GM20431 (cell line): ENCODE measurements around the gene KPTN.

Experiments used
- in situ Hi-C: fragments of 300-500 bp; cut with MseI, MboI; formaldehyde crosslinking; loops from one replicate; pipeline ENCODE4 v1.15.0; 2020; ENCODE audit warnings: low sequenced_read_pairs; ENCODE audit not compliant: unreplicated experiment

KPTN gene

DNA sequence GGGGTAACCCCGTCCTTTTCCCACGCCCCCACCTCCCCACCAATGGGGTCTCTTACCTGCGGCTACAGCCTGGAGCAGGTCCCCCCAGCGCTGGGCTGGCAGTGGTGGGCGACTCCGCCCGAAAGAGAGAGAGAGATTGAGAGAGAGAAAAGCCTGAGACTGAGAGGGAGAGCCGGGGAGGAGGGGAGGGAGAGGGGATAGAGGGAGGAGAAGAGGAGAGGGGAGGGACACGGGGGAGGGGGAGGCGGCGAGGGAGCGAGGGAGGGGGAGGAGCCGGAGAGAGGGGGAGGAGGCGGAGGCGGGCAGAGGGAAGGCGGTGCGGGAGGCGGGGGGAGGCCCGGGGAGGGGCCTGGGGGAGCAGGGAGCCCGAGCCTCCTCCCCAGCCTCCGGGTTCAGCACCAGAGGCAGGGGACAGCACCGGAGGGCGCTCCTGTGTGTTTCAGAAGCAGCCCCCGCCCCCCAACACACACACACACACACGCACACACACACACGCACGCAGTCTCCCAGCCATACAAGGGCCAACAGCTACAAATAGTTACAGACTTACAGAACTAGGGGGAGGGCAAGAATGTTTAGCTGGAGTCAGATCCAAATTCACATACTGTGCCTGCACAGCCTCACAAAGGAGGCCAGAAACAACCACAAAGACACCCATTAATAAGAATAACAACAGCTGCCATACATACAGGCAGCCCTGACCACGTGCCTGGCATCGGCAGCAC is 12.1 kb downstream of the KPTN start, which contains the start of gene SLC8A2:
TSS of gene SLC8A2 (minus strand) at position 161 of the 725 bp plus-strand sequence. CDS start 5,490 bp downstream, outside the sequence.
- in situ Hi-C loops = no loop called here

- in situ Hi-C loops = no loop called here
These were observed 12.7 kb downstream of the KPTN start for GRCh38 chr19:47471381-47471732.

- in situ Hi-C loops = no loop called here
These were observed 13.4 kb downstream of the KPTN start for GRCh38 chr19:47470447-47471195.

DNA sequence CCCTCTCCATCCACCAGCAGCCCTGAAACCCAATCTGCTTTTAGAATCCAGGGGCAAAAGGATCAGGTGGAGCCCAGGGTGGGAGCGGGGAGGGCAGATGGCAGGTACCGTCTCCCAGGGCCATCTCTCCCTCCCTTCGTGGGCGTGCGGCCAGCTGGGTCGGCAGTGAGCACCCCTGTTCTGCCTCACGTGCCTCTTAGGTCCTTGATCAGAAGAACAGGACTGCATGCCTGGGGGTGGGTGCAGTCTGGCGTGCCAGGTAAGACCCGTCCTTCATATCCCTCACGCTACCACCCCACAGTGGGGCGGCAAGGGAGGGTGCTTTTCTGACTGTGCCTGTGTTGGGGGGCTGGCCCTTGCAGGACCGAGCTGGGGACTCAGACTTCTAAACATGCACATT is 14.3 kb downstream of the KPTN start:
- in situ Hi-C loops = no loop called here

- in situ Hi-C loops = no loop called here
These were observed 14.7 kb downstream of the KPTN start for GRCh38 chr19:47469363-47469700.

GRCh38 chr19:47467914-47468313 is 16.1 kb downstream of the KPTN start:
- in situ Hi-C loops = no loop called here

DNA sequence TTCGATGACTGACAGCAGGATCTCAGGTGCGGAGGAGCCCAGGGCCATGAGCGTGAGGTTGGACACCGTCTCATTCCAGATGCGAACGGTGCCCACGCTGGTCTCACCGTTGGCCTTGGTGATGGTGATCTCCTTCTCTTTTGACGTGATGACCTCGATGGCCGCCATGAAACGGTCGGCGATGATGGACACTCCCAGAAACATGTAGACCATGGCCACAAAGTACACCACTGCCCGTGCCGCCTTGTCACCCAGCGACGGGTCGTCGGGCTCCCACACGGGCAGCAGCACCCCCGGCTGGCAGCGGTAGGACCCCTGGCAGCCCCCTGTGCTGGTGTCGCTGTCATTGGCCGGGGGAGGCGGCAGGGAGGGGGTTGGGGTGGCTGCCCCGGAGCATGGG is 18.1 kb downstream of the KPTN start:
- in situ Hi-C loops = no loop called here

DNA sequence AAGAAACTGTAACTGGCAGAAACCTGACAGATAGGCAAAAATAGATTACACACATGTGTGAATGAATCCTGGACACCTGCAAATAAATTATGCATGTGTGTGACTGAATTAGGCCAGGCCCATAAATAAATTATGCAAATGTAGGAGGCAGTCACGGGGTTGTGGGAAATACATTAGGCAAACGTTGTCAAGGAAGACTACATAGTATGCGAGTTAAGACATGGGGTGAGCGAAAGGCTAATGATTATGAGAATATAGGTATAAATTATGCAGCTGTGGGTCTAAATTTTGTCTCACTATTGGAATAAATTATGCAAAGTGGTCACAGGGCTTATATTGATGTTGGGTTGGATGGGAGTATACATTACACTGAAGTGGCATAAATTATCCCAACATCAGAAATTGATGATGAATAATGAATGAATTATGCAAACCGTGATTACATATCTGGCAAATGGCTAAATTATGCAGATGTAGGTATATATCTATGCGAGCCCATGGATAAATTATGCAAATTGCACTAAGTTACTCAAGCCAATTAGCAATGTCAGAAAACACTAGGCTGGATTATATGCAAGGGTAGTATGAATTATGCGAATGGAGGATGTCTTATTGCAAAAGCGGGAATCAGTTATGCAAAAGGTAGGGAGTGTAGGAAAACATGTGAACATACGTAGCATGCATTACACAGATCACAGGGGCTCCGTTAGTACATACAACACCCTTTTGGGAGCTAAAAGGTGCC is 19.2 kb downstream of the KPTN start:
- in situ Hi-C loops = no loop called here

DNA sequence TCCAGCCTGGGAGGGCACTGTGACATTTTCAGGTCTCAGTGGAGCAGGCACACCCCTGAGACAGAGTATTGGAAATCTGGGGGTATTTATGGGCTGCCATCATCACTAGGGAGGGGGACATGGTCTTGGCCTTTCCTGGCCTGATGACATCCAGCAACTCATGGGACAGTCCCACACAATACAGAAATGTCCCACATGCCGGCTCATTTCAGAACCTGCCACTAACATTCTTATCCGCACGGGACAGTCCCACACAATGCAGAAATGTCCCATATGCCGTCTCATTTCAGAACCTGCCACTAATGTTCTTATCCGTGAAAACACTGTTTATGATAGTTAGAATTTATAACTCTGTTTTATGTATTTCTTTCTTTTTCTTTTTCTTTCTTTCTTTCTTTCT is 22.1 kb downstream of the KPTN start:
- in situ Hi-C loops = no loop called here

- in situ Hi-C loops = no loop called here
These were observed 24.5 kb downstream of the KPTN start for GRCh38 chr19:47459477-47459876.

DNA sequence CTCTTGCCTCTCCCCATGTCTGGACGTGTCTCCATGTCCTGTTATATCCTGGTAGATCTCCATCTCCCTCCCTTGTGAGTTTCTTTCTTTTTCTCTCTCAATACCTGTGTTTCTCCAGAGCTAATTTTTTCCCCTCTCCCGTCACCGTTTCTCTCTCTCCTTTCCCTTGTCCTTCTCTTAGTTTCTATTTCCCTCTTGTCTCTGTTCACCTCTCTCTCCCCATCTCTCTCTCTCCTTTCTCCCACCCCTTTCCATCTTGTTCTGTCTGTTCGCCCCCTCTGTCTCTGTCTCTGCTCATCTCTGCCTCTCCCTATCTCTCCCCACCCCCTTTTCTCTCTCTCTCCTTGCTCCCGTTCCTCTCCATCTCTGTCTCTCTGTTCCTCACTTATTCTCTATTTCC is 25.3 kb downstream of the KPTN start:
- in situ Hi-C loops = no loop called here

DNA sequence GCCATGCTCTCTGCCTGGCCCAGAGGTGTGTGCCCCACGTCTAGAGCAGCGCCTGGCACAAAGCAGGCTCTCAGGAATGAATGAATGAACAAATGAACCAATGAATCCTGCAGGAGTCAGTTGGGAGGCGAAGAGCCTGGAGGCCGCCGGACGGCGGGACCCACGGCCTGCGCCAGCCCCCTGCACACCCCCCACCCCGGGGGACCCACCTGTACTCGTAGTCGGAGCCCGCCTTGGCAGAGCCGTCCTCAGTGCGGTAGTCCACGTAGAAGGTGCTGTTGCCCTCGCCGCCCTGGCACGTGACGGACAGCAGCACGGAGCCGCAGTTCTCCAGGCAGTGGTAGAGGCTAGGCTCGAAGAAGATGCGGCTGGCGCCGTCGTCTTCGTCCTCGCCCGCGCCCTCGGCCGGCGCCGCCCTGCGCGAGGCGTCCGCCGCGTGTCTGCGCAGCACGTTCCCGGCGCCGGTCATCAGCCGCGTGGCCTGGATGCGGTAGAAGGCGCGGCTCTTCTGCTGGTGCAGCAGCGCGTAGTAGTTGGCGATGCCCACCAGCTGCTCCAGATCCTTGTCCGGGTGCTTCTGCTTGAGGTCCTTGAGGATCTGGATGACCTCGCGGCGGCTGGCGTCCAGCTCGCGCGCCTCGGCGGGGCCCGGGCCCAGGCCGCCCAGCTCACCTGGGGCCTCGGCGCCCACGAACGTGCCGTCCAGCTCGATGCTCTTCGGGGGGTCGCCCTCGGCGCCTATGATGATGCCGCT is 27.1 kb downstream of the KPTN start:
- in situ Hi-C loops = no loop called here

DNA sequence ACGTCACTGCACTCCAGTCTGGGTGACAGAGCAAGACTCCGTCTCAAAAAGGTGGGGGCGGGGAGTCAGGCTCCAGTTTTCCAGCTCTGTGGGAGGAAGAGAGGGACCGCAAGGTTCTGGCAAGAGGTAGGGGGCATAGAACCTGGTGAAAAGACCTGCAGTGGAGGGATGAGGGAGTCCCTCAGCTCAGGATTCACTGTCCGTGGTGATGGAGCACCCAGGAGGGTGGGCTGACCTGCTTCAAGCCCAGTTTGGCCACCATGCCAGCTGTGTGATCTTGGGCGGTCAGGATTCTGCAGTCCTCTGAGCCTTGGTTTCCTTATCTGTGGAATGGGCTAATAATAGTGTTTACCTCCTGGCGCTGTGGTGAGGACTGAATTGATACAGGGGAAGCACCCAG is 33.5 kb downstream of the KPTN start:
- in situ Hi-C loops = no loop called here

DNA sequence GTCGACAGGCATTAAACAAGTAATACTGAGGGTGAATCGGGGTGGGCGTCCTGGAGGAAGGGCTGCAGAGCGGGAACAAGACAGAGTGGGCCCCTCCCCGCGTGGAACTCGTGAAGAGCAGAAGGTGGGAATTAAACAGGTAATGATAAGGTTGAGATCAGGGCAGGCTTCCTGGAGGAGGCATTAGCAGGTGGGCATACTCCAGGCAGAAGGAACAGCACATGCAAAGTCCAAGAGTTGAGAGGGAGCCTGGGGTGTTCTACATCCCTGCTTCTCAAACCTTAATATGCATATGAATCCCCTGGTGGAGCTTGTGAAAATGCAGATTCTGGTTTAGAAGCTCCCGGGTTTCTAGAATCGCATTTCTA is 35.7 kb downstream of the KPTN start:
- in situ Hi-C loops = no loop called here

GRCh38 chr19:47447470-47448359 is 36.3 kb downstream of the KPTN start:
- in situ Hi-C loops = no loop called here

GRCh38 chr19:47446534-47447469 is 37.2 kb downstream of the KPTN start:
- in situ Hi-C loops = no loop called here

GRCh38 chr19:47445937-47446402 is 38.0 kb downstream of the KPTN start:
- in situ Hi-C loops = no loop called here

- in situ Hi-C loops = no loop called here
These were observed 38.5 kb downstream of the KPTN start for GRCh38 chr19:47445527-47445926.
